GM21786 (cell line): Measurements from ENCODE around the gene BRSK2.
"Not testable (repeated sequence)": the region's sequence is repeated elsewhere in the genome, so short reads cannot be mapped to it uniquely, and the experiment has no call there.

Experiments used
- ATAC-seq: cut with Tn5 transposase; IDR thresholded peaks from one replicate; pipeline ENCODE4 v1.9.1; 2021; ENCODE audit not compliant: unreplicated experiment

Gene BRSK2

GRCh38 chr11:1509626-1510255 lies 120.0 kb downstream of the BRSK2 start:
- ATAC-seq = no peak

- not testable (repeated sequence) for ATAC-seq
Observed at GRCh38 chr11:1510351-1510750, 120.6 kb downstream of the BRSK2 start.

GRCh38 chr11:1510928-1511327 lies 121.2 kb downstream of the BRSK2 start:
- ATAC-seq = no peak

DNA sequence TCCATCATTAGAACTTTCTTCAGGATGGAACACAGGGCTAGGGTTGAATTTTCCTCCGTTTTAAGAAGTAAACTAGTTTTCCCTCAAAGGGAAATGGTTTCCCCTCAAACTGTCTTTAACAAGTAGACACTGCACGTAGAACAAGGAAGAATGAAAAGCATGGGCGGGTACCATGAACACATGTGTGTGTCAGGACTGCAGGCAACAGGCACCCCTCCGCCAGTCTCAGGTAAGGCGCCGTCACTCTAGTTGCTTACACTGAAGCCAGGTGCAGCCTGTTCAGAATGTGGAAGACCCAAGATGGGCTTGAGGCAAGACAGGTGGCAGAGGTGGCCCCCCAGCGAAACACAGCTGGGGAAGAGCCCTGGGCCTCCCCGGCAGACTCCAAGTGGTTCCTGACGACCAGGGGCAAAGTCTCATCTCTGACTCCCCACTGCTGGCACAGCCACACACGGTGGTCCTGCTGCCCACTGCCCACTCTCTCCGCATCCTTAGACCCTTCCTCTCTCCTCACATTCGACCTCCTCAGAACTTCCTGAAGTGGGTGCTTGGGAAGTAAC lies 122.3 kb downstream of the BRSK2 start:
- no peak for ATAC-seq
